ENCODE measurements around the gene DHRS13.

Gene DHRS13

GRCh38 chr17:28926786-28927185 is 23.9 kb upstream of the DHRS13 start:
- TF ChIP-seq CTCF (IDR thresholded peaks at IDR 0.05; ENCODE audit: unreplicated experiment in 3 of 3), result no peak

GRCh38 chr17:28926366-28926765 is 23.5 kb upstream of the DHRS13 start:
- Mint-ChIP-seq H3K27ac (peak overlapping the region in 1 of 3 experiments; percentile 79), H3K36me3 (ENCODE audit: low read depth) (peaks cover 67% of the 10 kb centered on the region), H3K27me3 (ENCODE audit: low read depth) (no peaks in the 10 kb centered on the region), H3K4me3 (no peak overlapping the region), H3K9me3 (no peaks in the 10 kb centered on the region), H3K4me1 (no peaks in the 10 kb centered on the region)
- TF ChIP-seq CTCF (IDR thresholded peaks at IDR 0.05; ENCODE audit: unreplicated experiment in 3 of 3), result no peak

More at GRCh38 chr17:28926786-28927185, 23.9 kb upstream of the DHRS13 start:
- Mint-ChIP-seq H3K4me1 (no peaks in the 10 kb centered on the region), H3K4me3 (no peak overlapping the region), H3K27ac (no peak overlapping the region), H3K36me3 (ENCODE audit: low read depth) (peaks cover 63% of the 10 kb centered on the region), H3K27me3 (ENCODE audit: low read depth) (no peaks in the 10 kb centered on the region), H3K9me3 (no peaks in the 10 kb centered on the region)

- H3K4me1 Mint-ChIP-seq, result no peaks in the 10 kb centered on the region
- peaks cover 70% of the 10 kb centered on the region for H3K36me3 Mint-ChIP-seq (ENCODE audit: low read depth)
- H3K27me3 Mint-ChIP-seq (ENCODE audit: low read depth), result no peaks in the 10 kb centered on the region
- H3K27ac Mint-ChIP-seq, result peak overlapping the region in 1 of 3 experiments; percentile 79
- no peaks in the 10 kb centered on the region for H3K9me3 Mint-ChIP-seq
- TF ChIP-seq CTCF (IDR thresholded peaks at IDR 0.05; ENCODE audit: unreplicated experiment in 3 of 3), result no peak
- H3K4me3 Mint-ChIP-seq, result no peak overlapping the region
These were observed 23.1 kb upstream of the DHRS13 start for GRCh38 chr17:28925912-28926365.

- no peak for TF ChIP-seq CTCF (IDR thresholded peaks at IDR 0.05; ENCODE audit: unreplicated experiment in 3 of 3)
- H3K9me3 Mint-ChIP-seq, result no peaks in the 10 kb centered on the region
- H3K4me3 Mint-ChIP-seq, result no peak overlapping the region
- peak overlapping the region in 1 of 3 experiments; percentile 12 for H3K27ac Mint-ChIP-seq
- H3K36me3 Mint-ChIP-seq (ENCODE audit: low read depth), result peaks cover 86% of the 10 kb centered on the region
- no peaks in the 10 kb centered on the region for H3K27me3 Mint-ChIP-seq (ENCODE audit: low read depth)
- H3K4me1 Mint-ChIP-seq, result no peaks in the 10 kb centered on the region
These were observed 17.3 kb upstream of the DHRS13 start for GRCh38 chr17:28920201-28920600.

GRCh38 chr17:28918295-28918694 is 15.4 kb upstream of the DHRS13 start:
- Mint-ChIP-seq H3K4me3 (no peak overlapping the region), H3K4me1 (no peaks in the 10 kb centered on the region), H3K27ac (no peak overlapping the region), H3K9me3 (no peaks in the 10 kb centered on the region), H3K27me3 (ENCODE audit: low read depth) (no peaks in the 10 kb centered on the region), H3K36me3 (ENCODE audit: low read depth) (peaks cover 86% of the 10 kb centered on the region)
- no peak for TF ChIP-seq CTCF (IDR thresholded peaks at IDR 0.05; ENCODE audit: unreplicated experiment in 3 of 3)

GRCh38 chr17:28917465-28917864 is 14.6 kb upstream of the DHRS13 start:
- H3K4me3 Mint-ChIP-seq, result no peak overlapping the region
- no peaks in the 10 kb centered on the region for H3K9me3 Mint-ChIP-seq
- no peak for TF ChIP-seq CTCF (IDR thresholded peaks at IDR 0.05; ENCODE audit: unreplicated experiment in 3 of 3)
- no peaks in the 10 kb centered on the region for H3K4me1 Mint-ChIP-seq
- H3K27ac Mint-ChIP-seq, result no peak overlapping the region
- H3K36me3 Mint-ChIP-seq (ENCODE audit: low read depth), result peaks cover 86% of the 10 kb centered on the region
- H3K27me3 Mint-ChIP-seq (ENCODE audit: low read depth), result no peaks in the 10 kb centered on the region
